ENCODE results near the gene ZNF358. TPM values are rescaled to one million over a fixed set of nuclear protein-coding genes. Genes with fewer than 3 reads are reported as not detected.

ZNF358 gene
- polyA plus RNA-seq, 1 experiment, result 43.9 TPM

GRCh38 chr19:7520131-7521051 is 4.5 kb downstream of the ZNF358 start:
- H3K27me3 ChIP-seq (ENCODE audit: control insufficient read depth, insufficient read depth, low read length), result no peaks in the 10 kb centered on the region
- peaks cover 9% of the 10 kb centered on the region for H3K36me3 ChIP-seq (ENCODE audit: control insufficient read depth, insufficient read depth, low read length)
- no peak overlapping the region for H3K4me3 ChIP-seq (ENCODE audit: low read depth, low read length)
- DNase-seq (ENCODE audit: low read depth), result no peak
- no peak for TF ChIP-seq CTCF (IDR thresholded peaks at IDR 0.05; ENCODE audit: insufficient read depth, low read depth, low read length)
- ChIA-PET POLR2A (no interaction called here), CTCF (interaction anchor here (1.5 to 3.0 kb wide), 2 partner anchors 8 to 15 kb away, joined by 3 to 12 read pairs; partner anchors contain the start of gene PNPLA6)

- ChIA-PET POLR2A (interaction anchor here (0.6 kb wide), 1 partner anchor 422 kb away, joined by 3 read pairs; no protein-coding TSS in a partner anchor), CTCF (interaction anchor here (0.6 to 3.0 kb wide), 4 partner anchors 13 to 167 kb away, joined by 3 to 12 read pairs (median 6); partner anchors contain the start of gene PNPLA6)
- H3K36me3 ChIP-seq (ENCODE audit: control insufficient read depth, insufficient read depth, low read length), result peaks cover 11% of the 10 kb centered on the region
- no peak for DNase-seq (ENCODE audit: low read depth)
- no peak for TF ChIP-seq CTCF (IDR thresholded peaks at IDR 0.05; ENCODE audit: insufficient read depth, low read depth, low read length)
- H3K4me3 ChIP-seq (ENCODE audit: low read depth, low read length), result peak overlapping the region; percentile 70; the same call in 1 of the 2 replicates
- no peaks in the 10 kb centered on the region for H3K27me3 ChIP-seq (ENCODE audit: control insufficient read depth, insufficient read depth, low read length)
Measured at GRCh38 chr19:7521551-7522071, 5.7 kb downstream of the ZNF358 start.

- POLR2A ChIA-PET, result interaction anchor here (0.6 kb wide), 1 partner anchor 423 kb away, joined by 3 read pairs; no protein-coding TSS in a partner anchor
- CTCF ChIA-PET, result interaction anchor here (0.6 to 3.0 kb wide), 4 partner anchors 11 to 168 kb away, joined by 3 to 12 read pairs (median 6); partner anchors contain the start of gene PNPLA6
- Histone ChIP-seq H3K4me3 (ENCODE audit: low read depth, low read length) (peak within 1 kb of the TSS; percentile 70), H3K27me3 (ENCODE audit: control insufficient read depth, insufficient read depth, low read length) (no peaks in the 10 kb centered on the region), H3K36me3 (ENCODE audit: control insufficient read depth, insufficient read depth, low read length) (peaks cover 11% of the 10 kb centered on the region)
- TF ChIP-seq CTCF (IDR thresholded peaks at IDR 0.05; ENCODE audit: insufficient read depth, low read depth, low read length), result no peak
- DNase-seq (ENCODE audit: low read depth), result peak; percentile 61
Measured at GRCh38 chr19:7522072-7522922, 6.4 kb downstream of the ZNF358 start, which contains the start of gene MCOLN1. Gene MCOLN1 (plus strand): TSS chr19:7522624. CDS start chr19:7522751, 127 bp downstream.

GRCh38 chr19:7522923-7523667 is 7.2 kb downstream of the ZNF358 start:
- no peak for TF ChIP-seq CTCF (IDR thresholded peaks at IDR 0.05; ENCODE audit: insufficient read depth, low read depth, low read length)
- Histone ChIP-seq H3K27me3 (ENCODE audit: control insufficient read depth, insufficient read depth, low read length) (no peaks in the 10 kb centered on the region), H3K36me3 (ENCODE audit: control insufficient read depth, insufficient read depth, low read length) (peaks cover 11% of the 10 kb centered on the region), H3K4me3 (ENCODE audit: low read depth, low read length) (peak overlapping the region; percentile 70)
- CTCF ChIA-PET, result interaction anchor here (0.6 to 3.0 kb wide), 4 partner anchors 10 to 169 kb away, joined by 3 to 12 read pairs (median 6); partner anchors contain the start of gene PNPLA6
- DNase-seq (ENCODE audit: low read depth), result no peak
- POLR2A ChIA-PET, result interaction anchor here (0.6 kb wide), 1 partner anchor 38 kb away, joined by 3 read pairs; no protein-coding TSS in a partner anchor

All from BJ (cell line).